Activated T-cell treated with anti-CD3 and anti-CD28 coated beads for 48 hours (primary cell): ENCODE results near the gene NOL9.
A peak's percentile ranks its signal among the peaks of the same experiment; 100 is the strongest.
"Not testable (repeated sequence)": the region's sequence is repeated elsewhere in the genome, so short reads cannot be mapped to it uniquely, and the experiment has no call there.

Source experiments
- DNase-seq: peaks from one replicate; pipeline ENCODE4 v3.0.0-alpha.2; 2020; ENCODE audit warnings: low read depth

Gene NOL9

DNA sequence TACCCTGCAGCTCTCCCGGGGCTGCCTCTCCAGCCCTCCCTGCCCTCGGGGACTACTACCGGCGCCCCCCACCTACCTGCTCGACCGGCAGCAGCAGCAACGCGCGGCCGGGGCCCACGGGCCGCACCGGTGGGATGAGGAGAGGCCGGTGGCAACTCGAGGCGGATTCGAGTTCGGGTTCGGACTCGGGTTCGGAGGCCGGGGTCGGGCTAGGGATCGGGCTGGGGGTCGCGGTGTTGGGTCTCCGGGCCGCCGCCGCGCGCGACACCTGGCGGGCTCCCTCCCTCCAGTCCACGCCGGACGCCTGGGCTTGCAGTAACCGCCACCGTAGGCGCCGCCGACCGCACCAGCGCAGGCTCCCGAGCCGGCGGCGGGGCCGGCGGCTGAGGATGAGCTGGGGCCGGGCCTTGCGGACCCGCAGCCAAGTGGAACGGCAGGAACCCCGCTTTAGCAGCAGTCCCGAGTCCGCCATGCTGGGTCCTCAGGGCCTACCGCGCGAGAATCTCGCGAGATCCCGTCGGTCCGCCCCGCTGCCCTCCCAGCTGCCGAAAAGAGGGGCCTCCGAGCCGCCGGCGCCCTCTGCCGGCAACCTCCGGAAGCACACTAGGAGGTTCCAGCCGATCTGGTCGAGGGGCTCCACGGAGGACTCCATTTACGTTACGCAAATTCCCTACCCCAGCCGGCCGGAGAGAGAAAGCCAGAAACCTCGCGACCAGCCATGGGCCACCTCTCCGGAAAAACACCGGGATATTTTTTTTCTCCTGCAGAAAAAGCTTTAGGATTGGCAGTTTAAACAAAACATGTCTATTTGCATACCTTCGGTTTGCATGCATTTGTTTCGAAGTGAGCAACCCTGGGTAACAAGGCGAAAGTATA is at the start of gene NOL9:
TSS of gene NOL9 (minus strand) at position 483 of the 876 bp plus-strand sequence. CDS start at position 472, 11 bp downstream.
- peak; percentile 95 for DNase-seq

GRCh38 chr1:6603238-6603914 is 49.1 kb upstream of the NOL9 start:
- peak; percentile 53 for DNase-seq

- peak; percentile 92 for DNase-seq
Measured at GRCh38 chr1:6602669-6603237, 48.4 kb upstream of the NOL9 start, which contains the start of gene KLHL21. Gene KLHL21, minus strand, starts transcription at chr1:6602869. Its CDS starts 52 bp downstream, at chr1:6602817.

- no peak for DNase-seq
Measured at GRCh38 chr1:6601923-6602668, 47.8 kb upstream of the NOL9 start.

GRCh38 chr1:6601049-6601922 is 47.0 kb upstream of the NOL9 start:
- DNase-seq, result peak; percentile 81

GRCh38 chr1:6600410-6601048 is 46.2 kb upstream of the NOL9 start:
- no peak for DNase-seq

DNA sequence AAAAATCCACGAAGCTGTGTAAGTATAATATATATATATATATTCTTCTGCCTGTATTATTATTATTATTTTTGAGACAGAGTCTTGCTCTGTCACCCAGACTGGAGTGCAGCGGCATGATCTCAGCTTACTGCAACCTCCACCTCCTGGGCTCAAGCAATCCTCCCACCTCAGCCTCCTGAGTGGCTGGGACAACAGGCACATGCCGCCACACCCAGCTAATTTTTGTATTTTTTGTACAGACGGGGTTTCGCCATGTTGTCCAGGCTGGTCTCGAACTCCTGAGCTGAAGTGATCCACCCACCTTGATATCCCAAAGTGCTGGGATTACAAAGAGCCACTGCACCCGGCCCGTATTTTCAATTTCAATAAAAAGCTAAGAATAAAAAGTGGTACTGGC is 45.7 kb upstream of the NOL9 start:
- DNase-seq, result not testable (repeated sequence)

GRCh38 chr1:6599141-6599975 is 45.0 kb upstream of the NOL9 start:
- peak; percentile 43 for DNase-seq

- DNase-seq, result no peak
Measured at GRCh38 chr1:6597777-6598131, 43.4 kb upstream of the NOL9 start.

- no peak for DNase-seq
Measured at GRCh38 chr1:6596886-6597776, 42.8 kb upstream of the NOL9 start.

GRCh38 chr1:6596351-6596750 is 42.0 kb upstream of the NOL9 start:
- DNase-seq, result no peak

DNA sequence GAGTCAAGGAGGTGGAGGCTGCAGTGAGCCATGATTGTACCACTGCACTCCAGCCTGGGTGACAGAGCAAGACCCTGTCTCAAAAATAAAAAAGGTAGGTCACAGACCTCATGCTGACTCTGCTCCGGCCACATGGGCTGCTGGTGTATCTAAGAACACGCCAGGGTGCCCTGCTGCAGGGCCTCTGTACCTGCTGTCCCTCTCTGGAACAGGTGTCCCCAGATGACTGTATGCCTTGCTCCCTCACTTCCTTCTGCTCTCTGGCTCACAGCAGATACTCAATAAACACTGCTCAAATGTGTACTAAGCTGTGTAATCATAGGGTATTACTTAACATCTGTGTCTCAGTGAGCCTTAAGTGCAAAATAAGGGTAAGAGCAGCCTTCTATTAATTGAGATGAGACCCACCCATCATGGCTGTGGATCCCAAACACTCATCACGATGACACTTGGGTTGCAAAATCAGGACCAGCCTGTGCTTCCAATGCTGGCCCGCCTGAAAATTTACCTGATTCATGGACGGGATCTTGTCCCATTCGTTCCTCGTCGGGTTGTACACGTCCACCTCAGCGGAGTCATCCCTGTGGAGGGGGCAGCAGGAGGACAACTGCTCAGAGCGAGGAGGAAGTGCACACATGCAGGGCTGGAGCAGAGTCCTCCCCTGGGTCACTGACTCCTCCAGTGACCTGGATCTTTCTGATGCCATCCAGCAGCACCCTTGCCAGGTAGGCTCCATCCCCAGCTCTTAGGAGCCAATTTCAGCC is 40.8 kb upstream of the NOL9 start:
- DNase-seq, result no peak

- no peak for DNase-seq
Measured at GRCh38 chr1:6593810-6594209, 39.5 kb upstream of the NOL9 start.

DNA sequence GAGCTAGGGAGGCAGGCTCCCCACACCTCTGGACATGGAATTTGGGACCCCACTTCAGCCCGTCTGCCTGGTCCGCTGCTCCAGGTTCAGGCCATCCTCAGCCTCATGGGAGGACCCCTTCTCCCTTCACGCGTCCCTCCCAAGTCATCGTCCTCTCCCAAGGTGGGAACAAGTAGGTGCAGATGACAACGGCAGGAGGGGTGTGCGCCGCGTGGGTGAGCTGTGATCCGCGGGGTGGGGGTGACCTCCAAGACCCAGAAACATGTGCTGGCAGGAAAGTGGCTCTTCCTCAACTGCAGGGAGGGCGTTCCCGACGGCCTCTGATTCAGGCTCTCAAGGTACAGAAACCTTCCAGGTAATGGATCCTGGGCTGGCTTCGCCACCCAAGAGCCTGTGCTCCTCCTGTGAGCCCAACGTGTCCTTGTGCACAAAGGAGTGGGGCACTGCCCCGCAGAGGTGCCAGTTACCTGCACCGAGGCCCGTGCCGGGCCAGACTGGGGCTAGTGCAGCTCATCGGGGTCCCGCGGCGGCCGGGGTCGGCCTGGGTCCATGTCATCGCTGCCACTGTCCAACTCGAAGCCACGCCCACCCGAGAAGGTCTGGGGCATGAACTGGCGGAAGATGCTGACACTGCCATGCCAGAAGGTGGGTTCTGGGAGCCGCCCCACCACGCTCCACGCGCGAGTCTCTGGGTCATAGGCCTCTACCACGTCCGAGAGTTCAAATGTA is 38.7 kb upstream of the NOL9 start:
- no peak for DNase-seq

- no peak for DNase-seq
Measured at GRCh38 chr1:6592441-6592840, 38.1 kb upstream of the NOL9 start.

DNA sequence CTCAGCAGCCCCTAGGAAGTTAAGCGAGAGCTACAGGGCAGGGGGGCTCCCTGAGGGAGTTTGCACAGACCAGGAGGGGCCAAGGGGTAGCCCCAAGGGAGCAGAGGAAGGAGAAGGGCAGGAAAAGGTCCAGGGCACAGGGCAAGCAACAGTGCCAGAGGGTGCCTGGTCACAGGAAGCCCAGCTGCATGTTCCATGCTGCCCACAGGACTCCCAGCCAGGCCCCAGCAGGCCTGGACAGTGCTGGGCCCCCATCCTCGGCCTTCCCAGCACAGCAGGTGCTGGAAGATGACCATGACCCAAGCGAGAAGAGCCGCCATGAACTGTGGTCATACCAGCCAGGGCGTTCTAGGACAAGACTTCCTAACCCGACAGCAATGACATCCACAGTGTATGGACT is 37.3 kb upstream of the NOL9 start:
- DNase-seq, result no peak

GRCh38 chr1:6591222-6591621 is 36.9 kb upstream of the NOL9 start:
- DNase-seq, result no peak
